Fibroblast of lung (primary cell): ENCODE results near the gene PLA2G5. TPM values are rescaled to one million over a fixed set of nuclear protein-coding genes. Genes with fewer than 3 reads are reported as not detected.
A peak's percentile ranks its signal among the peaks of the same experiment; 100 is the strongest.

ENCODE experiments used
- DNase-seq, 2 donors: peaks; one replicate each; pipeline versions ENCODE4 v3.0.0 to v3.0.0-alpha.2; 2010; ENCODE audit warnings: low read depth in 2 of 2
- H2AFZ ChIP-seq: 2 replicates; pipeline ENCODE4 v1.5.1; 2012; ENCODE audit warnings: low read length, control low read depth, inconsistent platforms
- H3K27ac ChIP-seq: 2 replicates; pipeline ENCODE4 v1.5.1; 2011; ENCODE audit warnings: low read length, control low read depth; ENCODE audit not compliant: insufficient read depth
- H3K27me3 ChIP-seq: 2 replicates; pipeline ENCODE4 v1.5.1; 2011; ENCODE audit warnings: mild to moderate bottlenecking, low read length; ENCODE audit not compliant: control insufficient read depth, insufficient read depth
- H3K36me3 ChIP-seq: 2 replicates; pipeline ENCODE4 v1.5.1; 2011; ENCODE audit warnings: low read length; ENCODE audit not compliant: control insufficient read depth, insufficient read depth
- H3K4me1 ChIP-seq: 2 replicates; pipeline ENCODE4 v1.5.1; 2011; ENCODE audit warnings: low read length; ENCODE audit not compliant: control insufficient read depth, insufficient read depth; ENCODE audit errors: extremely low read depth
- H3K4me2 ChIP-seq: 2 replicates; pipeline ENCODE4 v1.5.1; 2011; ENCODE audit warnings: low read length, control low read depth; ENCODE audit not compliant: insufficient read depth; ENCODE audit errors: extremely low read depth
- H3K4me3 ChIP-seq, 4 experiments: fragments of 200-600 bp in 1 of 4; sonication (generic) in 1 of 4; replicated peaks in 1 of 4; 2 replicates each; pipeline ENCODE4 v1.5.1; 2011 to 2016; ENCODE audit warnings: low read length in 4 of 4, low read depth in 3 of 4, mild to moderate bottlenecking in 3 of 4, control low read depth in 2 of 4, inconsistent platforms in 1 of 4, mixed read lengths in 1 of 4; ENCODE audit not compliant: insufficient read depth in 1 of 4; ENCODE audit errors: control extremely low read depth in 1 of 4
- H3K79me2 ChIP-seq: 2 replicates; pipeline ENCODE4 v1.5.1; 2012; ENCODE audit warnings: mild to moderate bottlenecking, low read length, inconsistent platforms; ENCODE audit not compliant: control insufficient read depth, insufficient read depth
- H3K9ac ChIP-seq: 2 replicates; pipeline ENCODE4 v1.5.1; 2011; ENCODE audit warnings: mild to moderate bottlenecking, low read length, control low read depth; ENCODE audit not compliant: insufficient read depth
- H3K9me3 ChIP-seq: 2 replicates; pipeline ENCODE4 v1.5.1; 2012; ENCODE audit warnings: low read depth, low read length; ENCODE audit not compliant: control insufficient read depth, insufficient read depth
- H4K20me1 ChIP-seq: 2 replicates; pipeline ENCODE4 v1.5.1; 2011; ENCODE audit warnings: low read length; ENCODE audit not compliant: control insufficient read depth, insufficient read depth; ENCODE audit errors: extremely low read depth
- EZH2 ChIP-seq: IDR thresholded peaks from 2 replicates; pipeline ENCODE4 v1.5.1; 2012; ENCODE audit warnings: low read length, control low read depth, mild to moderate bottlenecking; ENCODE audit errors: missing control alignments
- polyA plus RNA-seq, 2 donors: library from polyadenylated mRNA; depleted of rRNA in 1 of 2; stranded (reverse) in 1 of 2; unstranded in 1 of 2; fragments of >200 nt; gene quantifications; 2 replicates each; pipeline ENCODE4 v1.2.1, GENCODE V29; 2011 to 2012; ENCODE audit warnings: missing spikeins in 1 of 2
- total RNA-seq: library from RNA; depleted of rRNA; stranded (reverse); fragments of >200 nt; gene quantifications from 2 replicates; pipeline ENCODE4 v1.2.1, GENCODE V29; 2014
- TF ChIP-seq, protein P1 (sequence below), 2 donors: IDR thresholded peaks in 1 of 2; conservative IDR thresholded peaks in 1 of 2; 1 replicate in 1 of 2; 2 replicates in 1 of 2; pipeline ENCODE4 v1.5.1; 2011 to 2012; ENCODE audit warnings: low read length in 2 of 2, control low read depth in 1 of 2, inconsistent platforms in 1 of 2, low read depth in 1 of 2, mild to moderate bottlenecking in 1 of 2

The PLA2G5 gene
- total and polyA plus RNA-seq, 2 donors (not counting 1 experiment from before 2014, with no cell fraction given), result 1.1 to 27.4 TPM

GRCh38 chr1:20099533-20099932, 29.5 kb downstream of the PLA2G5 start:
- no peaks in the 10 kb centered on the region for H3K9me3 ChIP-seq
- no peak for TF ChIP-seq EZH2
- TF ChIP-seq, protein P1, sequence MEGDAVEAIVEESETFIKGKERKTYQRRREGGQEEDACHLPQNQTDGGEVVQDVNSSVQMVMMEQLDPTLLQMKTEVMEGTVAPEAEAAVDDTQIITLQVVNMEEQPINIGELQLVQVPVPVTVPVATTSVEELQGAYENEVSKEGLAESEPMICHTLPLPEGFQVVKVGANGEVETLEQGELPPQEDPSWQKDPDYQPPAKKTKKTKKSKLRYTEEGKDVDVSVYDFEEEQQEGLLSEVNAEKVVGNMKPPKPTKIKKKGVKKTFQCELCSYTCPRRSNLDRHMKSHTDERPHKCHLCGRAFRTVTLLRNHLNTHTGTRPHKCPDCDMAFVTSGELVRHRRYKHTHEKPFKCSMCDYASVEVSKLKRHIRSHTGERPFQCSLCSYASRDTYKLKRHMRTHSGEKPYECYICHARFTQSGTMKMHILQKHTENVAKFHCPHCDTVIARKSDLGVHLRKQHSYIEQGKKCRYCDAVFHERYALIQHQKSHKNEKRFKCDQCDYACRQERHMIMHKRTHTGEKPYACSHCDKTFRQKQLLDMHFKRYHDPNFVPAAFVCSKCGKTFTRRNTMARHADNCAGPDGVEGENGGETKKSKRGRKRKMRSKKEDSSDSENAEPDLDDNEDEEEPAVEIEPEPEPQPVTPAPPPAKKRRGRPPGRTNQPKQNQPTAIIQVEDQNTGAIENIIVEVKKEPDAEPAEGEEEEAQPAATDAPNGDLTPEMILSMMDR (conservative IDR thresholded peaks at IDR 0.05 in 1 of 2, IDR thresholded peaks at IDR 0.05 in 1 of 2; ENCODE audit: low read depth in 1 of 2, low read length in 2 of 2), result no peak
- no peak overlapping the region for H3K4me3 ChIP-seq
- no peaks in the 10 kb centered on the region for H3K4me1 ChIP-seq
- H3K36me3 ChIP-seq, result no peaks in the 10 kb centered on the region
- H4K20me1 ChIP-seq, result no peaks in the 10 kb centered on the region
- H3K79me2 ChIP-seq, result no peaks in the 10 kb centered on the region
- H3K4me2 ChIP-seq, result no peak overlapping the region
- H3K27ac ChIP-seq, result no peak overlapping the region
- H3K27me3 ChIP-seq, result no peaks in the 10 kb centered on the region
- peak in 1 of 2 donors; percentile 58 for DNase-seq
- H2AFZ ChIP-seq, result no peak overlapping the region
- H3K9ac ChIP-seq, result no peak overlapping the region

- H3K4me3 ChIP-seq, result no peak overlapping the region
- no peak overlapping the region for H3K4me2 ChIP-seq
- no peaks in the 10 kb centered on the region for H3K4me1 ChIP-seq
- no peaks in the 10 kb centered on the region for H3K9me3 ChIP-seq
- H3K9ac ChIP-seq, result no peak overlapping the region
- H4K20me1 ChIP-seq, result no peaks in the 10 kb centered on the region
- TF ChIP-seq, protein P1 (conservative IDR thresholded peaks at IDR 0.05 in 1 of 2, IDR thresholded peaks at IDR 0.05 in 1 of 2; ENCODE audit: low read depth in 1 of 2, low read length in 2 of 2), result peak; percentile 80 to 85
- no peak for TF ChIP-seq EZH2
- no peaks in the 10 kb centered on the region for H3K27me3 ChIP-seq
- H3K36me3 ChIP-seq, result no peaks in the 10 kb centered on the region
- H3K79me2 ChIP-seq, result no peaks in the 10 kb centered on the region
- peak; percentile 63 to 64 for DNase-seq
- H3K27ac ChIP-seq, result no peak overlapping the region
- H2AFZ ChIP-seq, result no peak overlapping the region
Observed at GRCh38 chr1:20100632-20101355, 30.8 kb downstream of the PLA2G5 start.

DNA sequence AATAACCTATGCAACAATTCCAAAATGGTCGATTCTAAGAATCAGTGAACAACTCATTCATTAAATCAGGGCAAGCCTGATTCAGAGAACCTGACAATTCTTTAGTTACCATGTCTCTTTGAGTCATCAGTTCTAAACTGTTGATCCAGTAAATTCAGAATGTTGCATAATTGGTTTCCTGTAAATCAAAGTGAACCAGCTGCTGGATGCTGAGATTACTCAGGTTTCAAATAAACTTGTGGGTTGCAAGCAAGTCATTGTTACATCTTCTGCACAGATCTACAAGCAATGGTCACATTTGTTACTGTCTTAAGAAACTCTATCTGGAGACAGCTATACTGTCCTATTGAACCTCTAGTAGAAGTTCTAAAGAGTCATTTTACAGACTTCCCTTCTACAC, 32.9 kb downstream of the PLA2G5 start:
- no peaks in the 10 kb centered on the region for H3K27me3 ChIP-seq
- H3K4me2 ChIP-seq, result no peak overlapping the region
- no peak overlapping the region for H2AFZ ChIP-seq
- no peaks in the 10 kb centered on the region for H3K79me2 ChIP-seq
- DNase-seq, result peak; percentile 82 to 91
- H3K9me3 ChIP-seq, result no peaks in the 10 kb centered on the region
- H3K4me1 ChIP-seq, result no peaks in the 10 kb centered on the region
- no peaks in the 10 kb centered on the region for H3K36me3 ChIP-seq
- TF ChIP-seq EZH2, result no peak
- TF ChIP-seq, protein P1 (conservative IDR thresholded peaks at IDR 0.05 in 1 of 2, IDR thresholded peaks at IDR 0.05 in 1 of 2; ENCODE audit: low read depth in 1 of 2, low read length in 2 of 2), result no peak
- no peak overlapping the region for H3K4me3 ChIP-seq
- no peaks in the 10 kb centered on the region for H4K20me1 ChIP-seq
- H3K9ac ChIP-seq, result no peak overlapping the region
- no peak overlapping the region for H3K27ac ChIP-seq
